Esophagus squamous epithelium (tissue), 5 donors: ENCODE measurements around the gene SENP2. TPM values are rescaled to one million over a fixed set of nuclear protein-coding genes. Genes with fewer than 3 reads are reported as not detected.
A peak's percentile ranks its signal among the peaks of the same experiment; 100 is the strongest.

Experiments
- DNase-seq: peaks from one replicate; lab custom pipeline; 2025; lab: John Stamatoyannopoulos, UW
- H3K27ac ChIP-seq, 4 donors: fragments of 200-600 bp; sonication (generic); one replicate each; pipeline ENCODE4 v1.5.1; 2016 to 2019; ENCODE audit warnings: mild to moderate bottlenecking in 1 of 4
- H3K27me3 ChIP-seq, 4 donors: fragments of 200-600 bp; sonication (generic); 1 replicate in 3 of 4; 2 replicates in 1 of 4; pipeline versions ENCODE4 v1.5.1 to v1.6.0; 2017 to 2021; ENCODE audit warnings: antibody characterized with exemption in 1 of 4
- H3K36me3 ChIP-seq, 3 donors: fragments of 200-600 bp; sonication (generic); one replicate each; pipeline ENCODE4 v1.5.1; 2016 to 2019
- H3K4me1 ChIP-seq, 3 donors: fragments of 200-600 bp; sonication (generic); one replicate each; pipeline ENCODE4 v1.5.1; 2017 to 2019
- H3K4me3 ChIP-seq, 4 donors: fragments of 200-600 bp; sonication (generic); 1 replicate in 3 of 4; 2 replicates in 1 of 4; pipeline ENCODE4 v1.5.1; 2016 to 2019; ENCODE audit warnings: mild to moderate bottlenecking in 2 of 4, moderate library complexity in 1 of 4
- H3K9me3 ChIP-seq, 3 donors: fragments of 200-600 bp; sonication (generic); one replicate each; pipeline ENCODE4 v1.5.1; 2016 to 2019
- CTCF ChIP-seq, 6 experiments: fragments of 450-650 bp in 4 of 6; fragments of 200-600 bp in 2 of 6; sonication (generic) in 2 of 6; IDR thresholded peaks; one replicate each; pipeline ENCODE4 v1.5.1; 2016 to 2019; ENCODE audit warnings: antibody characterized with exemption in 6 of 6, mild to moderate bottlenecking in 4 of 6, moderate library complexity in 4 of 6
- POLR2A ChIP-seq, 4 donors: fragments of 450-650 bp; IDR thresholded peaks; one replicate each; pipeline ENCODE4 v1.6.1; 2017; ENCODE audit warnings: antibody characterized with exemption in 4 of 4, mild to moderate bottlenecking in 4 of 4, moderate library complexity in 3 of 4
- WGBS, 2 donors: methylation state at CpG; one replicate each; pipeline ENCODE4 v1.1.5; 2018; 5-methylcytosine and 5-hydroxymethylcytosine counted together
- intact Hi-C: fragments of 100-400 bp; cut with DNase I; formaldehyde crosslinking; loops from one replicate; pipeline ENCODE4 v1.15.0; 2022
- small RNA-seq, 4 donors: library from RNA; depleted of rRNA; stranded (forward); fragments of <200 nt; gene quantifications; one replicate each; pipeline ENCODE3, GENCODE V24; 2016
- total RNA-seq, 4 donors: library from RNA; depleted of rRNA; stranded (reverse); fragments of >200 nt; gene quantifications; one replicate each; pipeline ENCODE4 v1.1.0, GENCODE V29; 2016
- donor health status: DM: yes; HTN: yes; CAD: no.

Gene SENP2
- total RNA-seq, 4 donors from 2014 or later = 9.6 to 33.2 (median 20.1) TPM

GRCh38 chr3:185677146-185677829 lies 91.2 kb downstream of the SENP2 start:
- Histone ChIP-seq H3K27ac (no peak overlapping the region), H3K27me3 (no peaks in the 10 kb centered on the region), H3K4me1 (peaks cover 0 to 10% (median 3%) of the 10 kb centered on the region in 3 donors), H3K4me3 (no peak overlapping the region), H3K9me3 (no peaks in the 10 kb centered on the region), H3K36me3 (peaks cover 0 to 4% (median 0%) of the 10 kb centered on the region in 3 donors)
- peak; percentile 35 to 93 (median 83) for TF ChIP-seq CTCF (IDR thresholded peaks at IDR 0.05)
- no peak for TF ChIP-seq POLR2A (IDR thresholded peaks at IDR 0.05)
- intact Hi-C loops = no loop called here
- no peak for DNase-seq
- 38 to 69% methylated on average over 1 of the region's 1 CpG for WGBS, 2 donors

GRCh38 chr3:185678027-185678426 lies 91.9 kb downstream of the SENP2 start:
- TF ChIP-seq CTCF (IDR thresholded peaks at IDR 0.05) (no peak), POLR2A (IDR thresholded peaks at IDR 0.05) (no peak)
- no peak for DNase-seq
- WGBS, 2 donors = 30 to 96% methylated on average over 1 of the region's 1 CpG
- Histone ChIP-seq H3K9me3 (no peaks in the 10 kb centered on the region), H3K4me3 (no peak overlapping the region), H3K36me3 (no peaks in the 10 kb centered on the region), H3K27me3 (no peaks in the 10 kb centered on the region), H3K4me1 (peaks cover 0 to 10% (median 3%) of the 10 kb centered on the region in 3 donors), H3K27ac (no peak overlapping the region)
- intact Hi-C loops = no loop called here

- intact Hi-C loops = no loop called here
- no peaks in the 10 kb centered on the region for H3K36me3 ChIP-seq
- no peak overlapping the region for H3K4me3 ChIP-seq
- no peak for DNase-seq
- WGBS, 2 donors = 59 to 74% methylated on average over 4 of the region's 4 CpGs
- peaks cover 0 to 10% (median 3%) of the 10 kb centered on the region in 3 donors for H3K4me1 ChIP-seq
- H3K9me3 ChIP-seq = no peaks in the 10 kb centered on the region
- no peaks in the 10 kb centered on the region for H3K27me3 ChIP-seq
- no peak overlapping the region for H3K27ac ChIP-seq
- TF ChIP-seq CTCF (IDR thresholded peaks at IDR 0.05) (no peak), POLR2A (IDR thresholded peaks at IDR 0.05) (no peak)
These were observed 94.1 kb downstream of the SENP2 start for GRCh38 chr3:185680231-185680630.

Small RNA genes lying within 50 kb of the gene (small RNA-seq; reads per million reads assigned to genes)
- gene AC133473.1 = 0 reads per million in 4 donors

Other genes with a start within 250 kb of the SENP2 start
- gene MAP3K13, start 223.2 kb upstream of the SENP2 start, total RNA-seq = 10 to 100 TPM; 15.1 to 30.2 (median 24.0) TPM
- gene TMEM41A, start 87.3 kb upstream of the SENP2 start, total RNA-seq = 10 to 100 TPM; 15.6 to 25.9 (median 20.3) TPM
- gene LIPH, start 33.7 kb upstream of the SENP2 start, total RNA-seq = 10 to 100 TPM in 3 of 4 donors, 1 to 10 TPM in 1; 5.7 to 11.3 (median 10.8) TPM
- 10 to 100 TPM in 1 of 4 donors, 1 to 10 TPM in 3; 3.0 to 13.8 (median 6.8) TPM for gene IGF2BP2, start 238.7 kb downstream of the SENP2 start, total RNA-seq